ENCODE measurements around the gene C3orf22.

Gene C3orf22

DNA sequence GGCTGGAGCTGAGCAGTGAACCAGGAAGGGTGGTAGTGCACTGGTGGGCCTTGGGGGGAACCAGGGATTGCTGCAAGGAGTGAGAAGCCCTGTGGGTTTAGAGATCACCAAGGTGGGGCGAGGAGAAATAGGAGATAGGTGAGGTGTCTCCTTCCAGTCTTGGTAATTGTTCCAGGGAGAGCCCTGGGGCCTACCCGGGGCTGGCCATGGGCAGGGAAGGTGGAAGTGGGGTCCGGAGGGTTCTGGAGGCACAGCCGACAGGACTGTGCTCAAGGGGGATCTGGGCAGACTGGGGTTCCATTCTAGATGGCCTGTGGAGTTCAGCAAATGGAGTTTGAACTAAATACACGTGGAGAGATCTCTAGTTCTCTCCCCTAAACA lies 30.3 kb downstream of the C3orf22 start:
- Histone ChIP-seq H3K4me3 (ENCODE audit: low read depth, low read length) (no peak overlapping the region), H3K27ac (ENCODE audit: extremely low read depth, low read depth, low read length) (no peak overlapping the region), H3K4me1 (ENCODE audit: control insufficient read depth, insufficient read depth, low read length) (no peaks in the 10 kb centered on the region), H3K9me3 (ENCODE audit: control insufficient read depth, insufficient read depth, low read depth, low read length) (no peaks in the 10 kb centered on the region), H3K36me3 (ENCODE audit: control insufficient read depth in 2 of 2, insufficient read depth in 1 of 2, low read length in 2 of 2) (no peaks in the 10 kb centered on the region)
- POLR2A ChIA-PET = no interaction called here
- TF ChIP-seq, protein P1, sequence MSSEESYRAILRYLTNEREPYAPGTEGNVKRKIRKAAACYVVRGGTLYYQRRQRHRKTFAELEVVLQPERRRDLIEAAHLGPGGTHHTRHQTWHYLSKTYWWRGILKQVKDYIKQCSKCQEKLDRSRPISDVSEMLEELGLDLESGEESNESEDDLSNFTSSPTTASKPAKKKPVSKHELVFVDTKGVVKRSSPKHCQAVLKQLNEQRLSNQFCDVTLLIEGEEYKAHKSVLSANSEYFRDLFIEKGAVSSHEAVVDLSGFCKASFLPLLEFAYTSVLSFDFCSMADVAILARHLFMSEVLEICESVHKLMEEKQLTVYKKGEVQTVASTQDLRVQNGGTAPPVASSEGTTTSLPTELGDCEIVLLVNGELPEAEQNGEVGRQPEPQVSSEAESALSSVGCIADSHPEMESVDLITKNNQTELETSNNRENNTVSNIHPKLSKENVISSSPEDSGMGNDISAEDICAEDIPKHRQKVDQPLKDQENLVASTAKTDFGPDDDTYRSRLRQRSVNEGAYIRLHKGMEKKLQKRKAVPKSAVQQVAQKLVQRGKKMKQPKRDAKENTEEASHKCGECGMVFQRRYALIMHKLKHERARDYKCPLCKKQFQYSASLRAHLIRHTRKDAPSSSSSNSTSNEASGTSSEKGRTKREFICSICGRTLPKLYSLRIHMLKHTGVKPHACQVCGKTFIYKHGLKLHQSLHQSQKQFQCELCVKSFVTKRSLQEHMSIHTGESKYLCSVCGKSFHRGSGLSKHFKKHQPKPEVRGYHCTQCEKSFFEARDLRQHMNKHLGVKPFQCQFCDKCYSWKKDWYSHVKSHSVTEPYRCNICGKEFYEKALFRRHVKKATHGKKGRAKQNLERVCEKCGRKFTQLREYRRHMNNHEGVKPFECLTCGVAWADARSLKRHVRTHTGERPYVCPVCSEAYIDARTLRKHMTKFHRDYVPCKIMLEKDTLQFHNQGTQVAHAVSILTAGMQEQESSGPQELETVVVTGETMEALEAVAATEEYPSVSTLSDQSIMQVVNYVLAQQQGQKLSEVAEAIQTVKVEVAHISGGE (tag by site-specific recombination; conservative IDR thresholded peaks at IDR 0.05; ENCODE audit: low read depth) = no peak
- TF ChIP-seq KLF10 (tag by site-specific recombination; IDR thresholded peaks at IDR 0.05) (no peak), ZNF223 (tag by site-specific recombination; IDR thresholded peaks at IDR 0.05) (no peak), OVOL3 (tag by site-specific recombination; IDR thresholded peaks at IDR 0.05) (no peak), ZFP37 (tag by site-specific recombination; IDR thresholded peaks at IDR 0.05) (no peak), MYNN (tag by site-specific recombination; IDR thresholded peaks at IDR 0.05; ENCODE audit: borderline replicate concordance) (no peak), ZNF837 (tag by site-specific recombination; IDR thresholded peaks at IDR 0.05) (no peak), ZNF707 (tag by site-specific recombination; IDR thresholded peaks at IDR 0.05) (no peak), ZNF585B (tag by site-specific recombination; IDR thresholded peaks at IDR 0.05) (no peak), ZFP69B (tag by site-specific recombination; IDR thresholded peaks at IDR 0.05) (no peak), ZNF510 (tag by site-specific recombination; IDR thresholded peaks at IDR 0.05; ENCODE audit: insufficient replicate concordance) (no peak)
- TF ChIP-seq, protein P2, sequence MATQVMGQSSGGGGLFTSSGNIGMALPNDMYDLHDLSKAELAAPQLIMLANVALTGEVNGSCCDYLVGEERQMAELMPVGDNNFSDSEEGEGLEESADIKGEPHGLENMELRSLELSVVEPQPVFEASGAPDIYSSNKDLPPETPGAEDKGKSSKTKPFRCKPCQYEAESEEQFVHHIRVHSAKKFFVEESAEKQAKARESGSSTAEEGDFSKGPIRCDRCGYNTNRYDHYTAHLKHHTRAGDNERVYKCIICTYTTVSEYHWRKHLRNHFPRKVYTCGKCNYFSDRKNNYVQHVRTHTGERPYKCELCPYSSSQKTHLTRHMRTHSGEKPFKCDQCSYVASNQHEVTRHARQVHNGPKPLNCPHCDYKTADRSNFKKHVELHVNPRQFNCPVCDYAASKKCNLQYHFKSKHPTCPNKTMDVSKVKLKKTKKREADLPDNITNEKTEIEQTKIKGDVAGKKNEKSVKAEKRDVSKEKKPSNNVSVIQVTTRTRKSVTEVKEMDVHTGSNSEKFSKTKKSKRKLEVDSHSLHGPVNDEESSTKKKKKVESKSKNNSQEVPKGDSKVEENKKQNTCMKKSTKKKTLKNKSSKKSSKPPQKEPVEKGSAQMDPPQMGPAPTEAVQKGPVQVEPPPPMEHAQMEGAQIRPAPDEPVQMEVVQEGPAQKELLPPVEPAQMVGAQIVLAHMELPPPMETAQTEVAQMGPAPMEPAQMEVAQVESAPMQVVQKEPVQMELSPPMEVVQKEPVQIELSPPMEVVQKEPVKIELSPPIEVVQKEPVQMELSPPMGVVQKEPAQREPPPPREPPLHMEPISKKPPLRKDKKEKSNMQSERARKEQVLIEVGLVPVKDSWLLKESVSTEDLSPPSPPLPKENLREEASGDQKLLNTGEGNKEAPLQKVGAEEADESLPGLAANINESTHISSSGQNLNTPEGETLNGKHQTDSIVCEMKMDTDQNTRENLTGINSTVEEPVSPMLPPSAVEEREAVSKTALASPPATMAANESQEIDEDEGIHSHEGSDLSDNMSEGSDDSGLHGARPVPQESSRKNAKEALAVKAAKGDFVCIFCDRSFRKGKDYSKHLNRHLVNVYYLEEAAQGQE (tag by site-specific recombination; IDR thresholded peaks at IDR 0.05) = no peak
- CTCF ChIA-PET = no interaction called here

DNA sequence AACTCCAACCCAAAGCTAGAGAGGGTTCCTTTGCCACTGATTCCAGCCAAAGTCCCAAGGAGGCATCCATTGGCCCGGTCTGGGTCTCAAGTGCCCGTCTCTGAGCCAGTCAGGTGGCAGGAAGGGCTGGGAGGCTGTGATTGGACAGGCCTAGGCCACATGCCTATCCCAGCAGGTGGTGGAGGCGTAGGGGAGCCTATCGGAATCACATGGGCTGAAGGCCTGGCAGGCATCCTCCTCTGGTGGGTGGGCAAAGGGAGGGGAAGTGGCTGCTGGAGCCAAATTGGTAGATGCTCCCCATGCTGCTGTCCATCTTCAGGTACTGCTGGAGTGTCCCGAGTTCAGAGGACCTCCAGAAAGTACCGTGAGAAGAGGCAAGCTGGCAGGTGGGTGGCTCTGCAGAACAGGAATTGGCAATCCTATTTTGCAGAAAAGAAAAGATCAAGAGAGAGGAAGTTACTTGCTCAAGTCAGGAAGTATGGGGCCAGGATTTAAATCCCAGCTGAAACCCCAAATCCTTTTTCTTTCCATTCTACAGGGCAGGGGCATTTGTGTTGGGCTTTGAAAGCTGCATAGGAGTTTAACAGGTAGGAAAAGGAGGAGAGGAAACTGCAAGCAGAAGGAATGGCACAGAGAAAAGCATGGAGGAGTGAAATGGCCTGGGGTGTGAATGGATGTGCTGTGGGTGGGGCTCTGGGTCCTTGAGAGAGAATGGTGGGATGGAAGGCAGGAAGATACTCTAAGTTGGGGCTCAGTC lies 31.1 kb downstream of the C3orf22 start:
- no peaks in the 10 kb centered on the region for H3K36me3 ChIP-seq (ENCODE audit: control insufficient read depth in 2 of 2, insufficient read depth in 1 of 2, low read length in 2 of 2)
- CTCF ChIA-PET = no interaction called here
- H3K9me3 ChIP-seq (ENCODE audit: control insufficient read depth, insufficient read depth, low read depth, low read length) = no peaks in the 10 kb centered on the region
- no peak overlapping the region for H3K27ac ChIP-seq (ENCODE audit: extremely low read depth, low read depth, low read length)
- no peak overlapping the region for H3K4me3 ChIP-seq (ENCODE audit: low read depth, low read length)
- TF ChIP-seq, protein P3, sequence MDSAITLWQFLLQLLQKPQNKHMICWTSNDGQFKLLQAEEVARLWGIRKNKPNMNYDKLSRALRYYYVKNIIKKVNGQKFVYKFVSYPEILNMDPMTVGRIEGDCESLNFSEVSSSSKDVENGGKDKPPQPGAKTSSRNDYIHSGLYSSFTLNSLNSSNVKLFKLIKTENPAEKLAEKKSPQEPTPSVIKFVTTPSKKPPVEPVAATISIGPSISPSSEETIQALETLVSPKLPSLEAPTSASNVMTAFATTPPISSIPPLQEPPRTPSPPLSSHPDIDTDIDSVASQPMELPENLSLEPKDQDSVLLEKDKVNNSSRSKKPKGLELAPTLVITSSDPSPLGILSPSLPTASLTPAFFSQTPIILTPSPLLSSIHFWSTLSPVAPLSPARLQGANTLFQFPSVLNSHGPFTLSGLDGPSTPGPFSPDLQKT (IDR thresholded peaks at IDR 0.05; ENCODE audit: borderline replicate concordance, low read depth, low read length) = no peak
- TF ChIP-seq, protein P4, sequence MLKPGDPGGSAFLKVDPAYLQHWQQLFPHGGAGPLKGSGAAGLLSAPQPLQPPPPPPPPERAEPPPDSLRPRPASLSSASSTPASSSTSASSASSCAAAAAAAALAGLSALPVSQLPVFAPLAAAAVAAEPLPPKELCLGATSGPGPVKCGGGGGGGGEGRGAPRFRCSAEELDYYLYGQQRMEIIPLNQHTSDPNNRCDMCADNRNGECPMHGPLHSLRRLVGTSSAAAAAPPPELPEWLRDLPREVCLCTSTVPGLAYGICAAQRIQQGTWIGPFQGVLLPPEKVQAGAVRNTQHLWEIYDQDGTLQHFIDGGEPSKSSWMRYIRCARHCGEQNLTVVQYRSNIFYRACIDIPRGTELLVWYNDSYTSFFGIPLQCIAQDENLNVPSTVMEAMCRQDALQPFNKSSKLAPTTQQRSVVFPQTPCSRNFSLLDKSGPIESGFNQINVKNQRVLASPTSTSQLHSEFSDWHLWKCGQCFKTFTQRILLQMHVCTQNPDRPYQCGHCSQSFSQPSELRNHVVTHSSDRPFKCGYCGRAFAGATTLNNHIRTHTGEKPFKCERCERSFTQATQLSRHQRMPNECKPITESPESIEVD (tag by site-specific recombination; IDR thresholded peaks at IDR 0.05) = no peak
- no peak for TF ChIP-seq ZNF423 (tag by site-specific recombination; IDR thresholded peaks at IDR 0.05)
- TF ChIP-seq ZNF416 (tag by site-specific recombination; IDR thresholded peaks at IDR 0.05) = no peak
- TF ChIP-seq ZNF133 (tag by site-specific recombination; IDR thresholded peaks at IDR 0.05) = no peak
- peak; percentile 76 for TF ChIP-seq ZFP3 (tag by site-specific recombination; IDR thresholded peaks at IDR 0.05; ENCODE audit: low read depth)
- no peaks in the 10 kb centered on the region for H3K4me1 ChIP-seq (ENCODE audit: control insufficient read depth, insufficient read depth, low read length)
- POLR2A ChIA-PET = no interaction called here
